Measurements from ENCODE around the gene TTC34. TPM values are rescaled to one million over a fixed set of nuclear protein-coding genes. Genes with fewer than 3 reads are reported as not detected.

Gene TTC34, protein sequence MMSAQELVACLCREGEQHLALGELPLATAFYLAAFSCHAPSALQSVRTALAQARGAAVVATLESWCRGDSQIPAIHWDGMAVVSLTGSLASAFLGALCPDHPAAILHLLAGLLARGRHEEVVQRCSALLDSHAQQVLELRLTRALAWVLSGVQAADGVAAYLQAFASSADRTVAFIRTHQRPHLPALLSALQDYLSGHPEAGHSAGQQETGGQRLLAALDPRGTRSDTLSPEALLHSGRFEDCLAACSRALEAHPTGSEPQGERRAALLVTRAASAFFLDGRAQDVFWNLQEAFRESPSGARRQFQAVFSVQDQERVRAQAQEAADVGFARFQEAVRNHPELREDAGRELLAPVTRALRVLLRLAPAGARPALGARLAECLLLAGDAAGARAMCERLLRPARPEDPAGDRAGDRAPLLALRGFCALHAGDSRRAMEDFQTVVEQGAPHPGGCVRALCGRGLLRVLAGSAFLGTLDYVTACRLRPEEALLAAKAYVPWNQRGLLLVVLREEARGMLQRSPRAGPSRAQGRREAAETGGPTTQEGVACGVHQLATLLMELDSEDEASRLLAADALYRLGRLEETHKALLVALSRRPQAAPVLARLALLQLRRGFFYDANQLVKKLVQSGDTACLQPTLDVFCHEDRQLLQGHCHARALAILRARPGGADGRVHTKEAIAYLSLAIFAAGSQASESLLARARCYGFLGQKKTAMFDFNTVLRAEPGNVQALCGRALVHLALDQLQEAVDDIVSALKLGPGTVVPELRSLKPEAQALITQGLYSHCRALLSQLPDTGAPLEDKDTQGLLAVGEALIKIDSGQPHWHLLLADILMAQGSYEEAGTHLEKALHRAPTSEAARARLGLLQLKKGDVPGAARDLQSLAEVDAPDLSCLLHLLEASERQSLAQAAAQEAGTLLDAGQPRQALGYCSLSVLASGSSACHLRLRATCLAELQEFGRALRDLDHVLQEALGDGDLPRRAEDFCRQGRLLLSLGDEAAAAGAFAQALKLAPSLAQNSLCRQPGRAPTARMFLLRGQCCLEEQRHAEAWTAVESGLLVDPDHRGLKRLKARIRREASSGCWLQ
- 0.41 TPM for polyA plus RNA-seq (2013, experiment 1 of 4)
- polyA plus RNA-seq (2013, experiment 2 of 4): 0.66 TPM
- 0.48 TPM for polyA plus RNA-seq (2013, experiment 3 of 4)
- 0.61 TPM for polyA plus RNA-seq (2013, experiment 4 of 4)

DNA sequence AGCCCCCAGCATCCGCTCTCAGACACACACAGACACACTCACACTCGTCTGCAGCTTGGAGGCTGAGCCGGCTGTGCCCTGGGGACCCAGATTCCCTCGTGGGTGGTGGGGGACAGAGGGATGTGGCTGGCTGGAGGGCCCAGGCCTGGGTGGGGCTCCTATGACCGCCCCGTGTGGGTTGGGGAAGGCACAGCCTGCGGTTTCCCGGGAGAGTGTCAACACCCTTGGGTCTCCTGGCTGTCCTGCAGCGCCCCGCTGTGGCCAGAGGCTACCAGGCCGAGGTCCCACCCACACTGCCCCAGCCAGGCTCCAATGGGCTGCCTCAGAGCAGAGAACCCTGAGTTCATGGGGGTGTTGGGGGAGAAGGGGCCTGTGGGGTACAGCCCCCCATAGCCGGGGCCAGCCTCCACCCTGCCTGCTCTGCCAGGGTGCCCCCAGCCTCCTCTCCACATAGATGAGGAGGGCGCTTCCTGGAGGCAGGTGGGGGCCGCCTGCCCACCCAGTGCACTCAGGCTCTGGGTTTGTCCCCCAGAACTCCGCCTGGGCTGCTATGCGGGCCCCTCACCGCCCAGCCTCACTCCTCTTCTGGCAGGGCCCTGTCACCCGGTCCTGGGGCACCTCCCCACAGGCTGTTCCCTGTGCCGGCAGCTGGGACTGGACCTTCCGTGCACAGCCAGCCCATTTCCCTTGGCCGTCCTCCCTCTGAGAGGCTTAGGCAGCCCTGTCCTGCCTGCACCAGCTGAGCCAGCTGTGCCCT, at the start of gene TTC34:
TSS of gene TTC34 (minus strand) at position 159 of the 757 bp plus-strand sequence. CDS start 866 bp downstream, outside the sequence.
- WGBS, 2 experiments: 75 to 77% methylated on average over 21 of the region's 21 CpGs
- Histone ChIP-seq H3K27me3 (ENCODE audit: control insufficient read depth, insufficient read depth, low read length, poor library complexity, severe bottlenecking) (no peaks in the 10 kb centered on the region), H3K27ac (ENCODE audit: insufficient read depth, low read depth, low read length, poor library complexity, severe bottlenecking) (no peak within 1 kb of the TSS), H3K9me3 (ENCODE audit: control insufficient read depth, low read length) (peaks cover 3% of the 10 kb centered on the region), H3K4me3 (ENCODE audit: insufficient read depth, low read depth, low read length) (no peak within 1 kb of the TSS), H3K36me3 (ENCODE audit: control insufficient read depth, insufficient read depth, low read length) (no peaks in the 10 kb centered on the region), H3K4me1 (ENCODE audit: control insufficient read depth, insufficient read depth, low read length) (no peaks in the 10 kb centered on the region)

DNA sequence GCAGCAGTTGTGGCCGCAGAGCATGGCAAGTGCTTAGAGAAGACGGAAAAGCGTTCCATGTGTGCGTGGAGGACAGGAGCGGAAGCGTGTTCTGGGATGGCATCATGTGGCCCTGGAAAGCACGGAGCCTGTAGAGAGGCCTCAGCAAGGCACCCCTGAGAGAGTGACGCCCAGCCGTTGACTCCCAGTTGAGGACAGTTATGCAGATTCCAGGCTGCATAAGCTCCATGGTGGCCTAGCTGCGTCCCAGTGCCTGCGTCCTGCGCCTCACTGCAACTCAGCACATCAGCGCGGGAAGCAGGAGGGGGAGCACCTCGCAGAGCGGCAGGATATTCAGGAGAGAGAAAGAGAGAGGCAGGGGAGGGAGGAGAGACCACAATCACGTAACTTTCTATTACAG, 49.0 kb upstream of the TTC34 start:
- WGBS, 2 experiments: 81 to 82% methylated on average over 17 of the region's 17 CpGs
- no peaks in the 10 kb centered on the region for H3K27me3 ChIP-seq (ENCODE audit: control insufficient read depth, insufficient read depth, low read length, poor library complexity, severe bottlenecking)
- H3K27ac ChIP-seq (ENCODE audit: insufficient read depth, low read depth, low read length, poor library complexity, severe bottlenecking): no peak overlapping the region
- no peaks in the 10 kb centered on the region for H3K36me3 ChIP-seq (ENCODE audit: control insufficient read depth, insufficient read depth, low read length)
- H3K4me1 ChIP-seq (ENCODE audit: control insufficient read depth, insufficient read depth, low read length): no peaks in the 10 kb centered on the region
- H3K9me3 ChIP-seq (ENCODE audit: control insufficient read depth, low read length): peaks cover 2% of the 10 kb centered on the region
- H3K4me3 ChIP-seq (ENCODE audit: insufficient read depth, low read depth, low read length): no peak overlapping the region

DNA sequence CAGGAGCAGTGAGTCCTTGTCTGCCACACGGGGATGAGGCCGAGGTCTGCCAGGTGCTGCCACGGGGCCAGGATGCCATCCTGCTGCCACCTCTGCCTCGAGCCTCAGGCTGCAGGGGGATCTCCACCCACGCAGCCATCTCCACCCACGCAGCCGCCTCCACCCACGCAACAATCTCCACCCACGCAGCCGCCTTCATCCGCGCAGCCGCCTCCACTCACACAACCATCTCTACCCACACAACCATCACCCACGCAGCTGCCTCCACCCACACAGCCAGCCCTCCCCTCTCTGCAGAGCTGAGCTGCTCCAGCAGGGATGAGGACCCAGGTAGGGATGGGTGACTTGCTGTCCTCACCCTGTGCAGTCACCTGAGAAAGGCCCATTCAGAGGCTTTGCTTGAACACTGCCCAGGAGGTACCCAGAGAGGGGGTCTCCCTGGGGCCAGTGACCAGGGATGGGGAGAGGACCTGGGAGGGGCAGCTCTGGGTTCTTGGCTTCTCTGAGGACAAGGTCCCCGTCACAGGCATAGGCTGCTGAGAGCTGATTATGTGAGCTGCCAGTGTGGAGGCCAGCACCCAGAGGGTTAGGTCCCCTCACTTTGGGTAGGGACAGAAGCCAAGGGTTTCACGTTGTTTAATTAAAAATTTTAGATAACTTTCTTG, 46.6 kb upstream of the TTC34 start:
- Histone ChIP-seq H3K27ac (ENCODE audit: insufficient read depth, low read depth, low read length, poor library complexity, severe bottlenecking) (no peak overlapping the region), H3K36me3 (ENCODE audit: control insufficient read depth, insufficient read depth, low read length) (no peaks in the 10 kb centered on the region), H3K27me3 (ENCODE audit: control insufficient read depth, insufficient read depth, low read length, poor library complexity, severe bottlenecking) (no peaks in the 10 kb centered on the region), H3K4me1 (ENCODE audit: control insufficient read depth, insufficient read depth, low read length) (no peaks in the 10 kb centered on the region), H3K4me3 (ENCODE audit: insufficient read depth, low read depth, low read length) (no peak overlapping the region), H3K9me3 (ENCODE audit: control insufficient read depth, low read length) (no peaks in the 10 kb centered on the region)
- WGBS, 2 experiments: 77 to 79% methylated on average over 16 of the region's 16 CpGs

DNA sequence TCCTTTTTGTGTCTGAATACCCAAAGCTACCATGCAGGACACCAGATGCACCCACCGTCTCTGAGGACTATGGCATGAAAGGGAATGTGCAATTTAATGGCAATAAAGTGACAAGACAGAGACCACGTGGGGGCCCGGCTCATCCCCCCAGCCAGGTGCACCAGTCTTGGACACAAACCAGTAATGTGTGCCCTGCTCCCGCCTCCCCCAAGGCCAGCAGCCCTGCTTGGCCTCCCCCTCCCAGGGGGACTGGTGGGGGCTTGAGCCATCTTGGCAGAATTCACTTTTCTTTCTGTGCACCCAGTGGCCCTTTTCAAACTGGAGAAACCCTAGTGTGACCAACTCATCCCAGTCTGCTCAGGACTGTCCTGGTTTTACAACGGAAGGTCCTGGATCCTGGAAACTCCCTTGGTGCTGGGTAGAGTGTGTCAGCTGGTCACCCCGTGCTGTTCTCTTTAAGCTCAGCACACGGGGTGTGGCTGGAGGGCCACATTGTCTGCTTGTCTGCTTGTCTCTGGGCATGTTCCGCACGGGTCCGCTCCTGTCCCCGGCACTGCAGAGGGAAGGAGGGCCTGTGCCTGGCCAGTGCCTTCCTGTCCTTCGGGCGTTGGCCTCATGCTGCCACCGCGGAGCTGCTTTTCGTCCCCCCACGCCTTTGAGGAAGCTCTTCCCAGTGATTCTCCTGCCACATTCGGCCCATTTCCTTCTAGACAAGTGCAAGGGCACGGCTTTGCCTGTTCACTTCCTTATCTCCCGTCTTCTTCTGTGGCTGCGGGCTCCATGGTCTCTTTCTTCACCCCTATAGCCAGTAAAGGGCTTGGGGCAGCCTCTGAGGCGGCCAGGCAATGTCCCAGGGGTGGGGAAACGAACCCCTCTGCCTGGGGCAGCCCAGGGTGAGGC, 45.8 kb upstream of the TTC34 start:
- H3K4me3 ChIP-seq (ENCODE audit: insufficient read depth, low read depth, low read length): no peak overlapping the region
- no peaks in the 10 kb centered on the region for H3K36me3 ChIP-seq (ENCODE audit: control insufficient read depth, insufficient read depth, low read length)
- WGBS, 2 experiments: 81% methylated on average over 23 of the region's 23 CpGs
- no peaks in the 10 kb centered on the region for H3K4me1 ChIP-seq (ENCODE audit: control insufficient read depth, insufficient read depth, low read length)
- H3K9me3 ChIP-seq (ENCODE audit: control insufficient read depth, low read length): no peaks in the 10 kb centered on the region
- H3K27ac ChIP-seq (ENCODE audit: insufficient read depth, low read depth, low read length, poor library complexity, severe bottlenecking): no peak overlapping the region
- H3K27me3 ChIP-seq (ENCODE audit: control insufficient read depth, insufficient read depth, low read length, poor library complexity, severe bottlenecking): no peaks in the 10 kb centered on the region

DNA sequence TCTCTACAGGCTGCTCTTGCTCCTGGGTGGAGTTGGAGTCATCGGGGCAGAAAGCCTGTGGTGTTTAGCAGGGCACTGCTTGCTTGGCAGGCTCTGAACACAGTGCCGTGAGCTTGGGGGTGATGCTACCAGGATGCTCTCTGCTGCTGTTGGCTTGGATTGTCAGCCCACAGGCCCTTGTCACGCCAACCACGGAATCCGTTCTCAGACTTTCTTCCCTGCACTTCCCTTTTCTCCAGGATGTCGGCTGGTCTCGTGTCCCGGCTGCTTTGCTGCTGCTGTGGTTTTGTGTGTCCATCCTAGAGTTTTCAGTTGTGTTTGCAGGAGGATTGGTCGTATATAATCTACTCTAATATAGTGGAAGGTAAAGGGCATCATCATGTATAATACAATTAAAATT, 44.4 kb upstream of the TTC34 start:
- Histone ChIP-seq H3K9me3 (ENCODE audit: control insufficient read depth, low read length) (no peaks in the 10 kb centered on the region), H3K27me3 (ENCODE audit: control insufficient read depth, insufficient read depth, low read length, poor library complexity, severe bottlenecking) (no peaks in the 10 kb centered on the region), H3K4me3 (ENCODE audit: insufficient read depth, low read depth, low read length) (no peak overlapping the region), H3K4me1 (ENCODE audit: control insufficient read depth, insufficient read depth, low read length) (no peaks in the 10 kb centered on the region), H3K36me3 (ENCODE audit: control insufficient read depth, insufficient read depth, low read length) (no peaks in the 10 kb centered on the region), H3K27ac (ENCODE audit: insufficient read depth, low read depth, low read length, poor library complexity, severe bottlenecking) (no peak overlapping the region)
- WGBS, 2 experiments: 80 to 88% methylated on average over 8 of the region's 9 CpGs

DNA sequence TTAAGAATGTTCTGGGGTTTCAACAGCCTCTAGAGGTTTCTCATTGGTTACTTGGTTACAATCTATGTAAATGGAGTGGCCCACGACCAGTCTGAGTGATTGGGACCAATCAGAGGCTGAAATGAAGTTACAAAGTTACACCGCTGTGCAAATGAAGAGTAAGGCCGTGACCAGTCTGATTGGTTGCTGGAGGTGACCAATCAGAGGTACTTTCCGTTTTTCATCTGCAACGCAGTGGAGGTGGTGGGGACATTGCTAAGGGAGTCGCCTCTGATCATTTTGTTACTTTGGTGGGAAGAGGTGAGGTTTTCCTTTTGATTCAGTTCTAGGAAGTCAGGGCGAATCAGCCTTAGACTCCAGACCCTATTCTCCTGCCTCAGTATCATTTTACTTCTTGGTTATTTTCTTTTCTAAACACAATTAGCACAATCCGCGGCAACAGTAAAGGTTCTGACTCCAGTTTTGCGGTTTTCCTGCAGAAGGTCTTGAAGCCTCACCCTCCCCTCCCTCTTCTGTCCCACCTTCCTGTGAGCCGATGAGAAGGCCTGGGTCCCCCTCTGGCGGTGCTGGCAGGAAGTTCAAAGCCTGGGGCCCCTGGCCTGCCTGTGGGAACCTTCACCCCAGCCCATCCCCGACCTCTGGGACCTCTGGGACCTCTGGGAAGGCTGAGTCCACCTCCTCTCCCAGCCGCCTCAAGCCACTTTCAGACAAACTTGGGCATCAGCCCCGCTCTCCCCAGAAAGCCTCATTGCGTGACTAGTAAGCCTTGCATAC, 38.7 kb upstream of the TTC34 start:
- Histone ChIP-seq H3K36me3 (ENCODE audit: control insufficient read depth, insufficient read depth, low read length) (no peaks in the 10 kb centered on the region), H3K4me1 (ENCODE audit: control insufficient read depth, insufficient read depth, low read length) (no peaks in the 10 kb centered on the region), H3K27me3 (ENCODE audit: control insufficient read depth, insufficient read depth, low read length, poor library complexity, severe bottlenecking) (no peaks in the 10 kb centered on the region), H3K4me3 (ENCODE audit: insufficient read depth, low read depth, low read length) (no peak overlapping the region), H3K9me3 (ENCODE audit: control insufficient read depth, low read length) (peaks cover 5% of the 10 kb centered on the region), H3K27ac (ENCODE audit: insufficient read depth, low read depth, low read length, poor library complexity, severe bottlenecking) (no peak overlapping the region)
- WGBS, 2 experiments: 66 to 67% methylated on average over 16 of the region's 16 CpGs

DNA sequence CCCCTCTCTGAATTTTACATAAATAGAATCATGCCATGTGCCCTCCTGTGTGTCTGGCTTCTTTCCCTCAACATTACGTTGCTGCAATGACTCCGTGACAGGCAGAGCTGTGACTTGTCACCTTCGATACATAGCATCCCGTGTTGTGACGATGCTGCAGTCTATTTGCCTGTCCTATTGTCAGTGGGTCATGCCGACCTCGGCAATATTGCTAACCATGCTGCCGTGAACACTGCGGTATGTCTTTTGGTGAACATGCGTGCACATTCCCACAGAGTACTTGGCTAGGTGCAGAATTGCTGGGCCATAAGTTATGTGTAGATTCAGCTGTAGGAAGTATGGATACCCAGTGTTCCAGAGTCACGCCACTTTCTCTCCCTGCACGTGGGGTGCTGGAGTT, 36.3 kb upstream of the TTC34 start:
- Histone ChIP-seq H3K27ac (ENCODE audit: insufficient read depth, low read depth, low read length, poor library complexity, severe bottlenecking) (no peak overlapping the region), H3K4me1 (ENCODE audit: control insufficient read depth, insufficient read depth, low read length) (no peaks in the 10 kb centered on the region), H3K36me3 (ENCODE audit: control insufficient read depth, insufficient read depth, low read length) (no peaks in the 10 kb centered on the region), H3K27me3 (ENCODE audit: control insufficient read depth, insufficient read depth, low read length, poor library complexity, severe bottlenecking) (no peaks in the 10 kb centered on the region), H3K9me3 (ENCODE audit: control insufficient read depth, low read length) (peaks cover 5% of the 10 kb centered on the region), H3K4me3 (ENCODE audit: insufficient read depth, low read depth, low read length) (no peak overlapping the region)
- whole genome bisulfite sequencing, 2 experiments: 82 to 83% methylated on average over 12 of the region's 12 CpGs

DNA sequence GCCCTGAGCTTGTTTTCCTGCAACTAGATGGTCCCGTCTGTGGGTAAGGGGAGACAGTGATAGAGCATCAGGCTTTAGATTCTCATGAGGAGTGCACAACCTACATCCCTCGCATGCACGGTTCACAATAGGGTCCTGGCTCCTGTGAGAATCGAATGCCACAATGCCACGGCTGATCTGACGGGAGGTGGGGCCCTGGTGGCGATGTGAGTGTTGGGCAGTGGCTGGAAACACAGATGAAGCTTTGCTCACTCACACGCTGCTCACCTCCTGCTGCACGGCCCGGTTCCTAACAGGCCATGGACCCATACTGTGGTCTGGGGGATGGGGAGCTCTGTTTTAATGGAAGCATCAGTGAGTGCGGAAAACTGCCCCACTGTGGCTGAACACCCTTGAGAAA, 35.8 kb upstream of the TTC34 start:
- Histone ChIP-seq H3K4me3 (ENCODE audit: insufficient read depth, low read depth, low read length) (no peak overlapping the region), H3K27me3 (ENCODE audit: control insufficient read depth, insufficient read depth, low read length, poor library complexity, severe bottlenecking) (no peaks in the 10 kb centered on the region), H3K27ac (ENCODE audit: insufficient read depth, low read depth, low read length, poor library complexity, severe bottlenecking) (no peak overlapping the region), H3K4me1 (ENCODE audit: control insufficient read depth, insufficient read depth, low read length) (no peaks in the 10 kb centered on the region), H3K36me3 (ENCODE audit: control insufficient read depth, insufficient read depth, low read length) (no peaks in the 10 kb centered on the region), H3K9me3 (ENCODE audit: control insufficient read depth, low read length) (peaks cover 5% of the 10 kb centered on the region)
- 75 to 78% methylated on average over 11 of the region's 11 CpGs for WGBS, 2 experiments
